Myocyte (in vitro differentiated cells): Measurements from ENCODE around the gene NTM. TPM values are rescaled to one million over a fixed set of nuclear protein-coding genes. Genes with fewer than 3 reads are reported as not detected.

ENCODE experiments used
- DNase-seq: peaks from one replicate; pipeline ENCODE4 v3.0.0-alpha.2; 2012; ENCODE audit warnings: low read depth
- total RNA-seq: library from RNA; depleted of rRNA; stranded (reverse); fragments of >200 nt; gene quantifications from 2 replicates; pipeline ENCODE4 v1.2.3, GENCODE V29; 2014

Gene NTM
- total RNA-seq, 1 donor from 2014 or later, result 41.5 TPM

DNA sequence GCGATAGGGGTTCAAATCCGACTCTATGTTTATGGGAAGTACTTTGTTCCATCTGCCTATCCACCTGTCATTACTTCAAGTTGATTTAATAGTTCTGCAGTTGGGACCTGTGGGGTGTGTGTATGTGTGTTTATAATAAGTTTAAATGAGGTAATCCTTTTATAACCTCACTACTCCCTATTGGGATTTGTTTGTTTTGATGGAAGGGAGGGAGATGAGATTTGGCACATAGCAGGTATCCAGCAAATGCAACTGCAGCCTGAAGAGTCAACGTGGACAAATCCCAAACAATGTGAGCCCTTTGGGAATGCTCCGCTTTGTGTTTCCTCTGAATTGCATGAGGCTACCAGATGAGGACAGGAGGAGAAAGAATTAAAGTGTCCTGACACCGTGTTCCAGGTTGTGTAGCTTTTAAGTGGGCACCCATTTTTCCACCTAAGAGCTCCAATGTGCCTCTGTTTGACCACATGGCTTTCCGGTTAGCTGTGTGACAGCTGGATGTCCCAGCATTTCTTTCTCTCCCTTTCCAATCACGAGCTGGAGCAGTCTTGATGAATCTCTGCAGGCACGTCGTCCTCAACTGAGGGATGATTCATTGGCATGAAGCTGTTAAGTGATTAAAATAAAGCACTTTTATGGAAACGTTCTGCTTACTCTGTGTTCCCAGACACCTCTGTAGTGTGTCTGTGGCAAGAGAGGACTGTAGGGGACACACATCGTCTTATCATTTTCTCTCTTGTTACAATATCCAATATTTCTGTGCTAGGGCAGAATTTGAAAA is 610.7 kb downstream of the NTM start:
- DNase-seq, result peak; percentile 74

DNA sequence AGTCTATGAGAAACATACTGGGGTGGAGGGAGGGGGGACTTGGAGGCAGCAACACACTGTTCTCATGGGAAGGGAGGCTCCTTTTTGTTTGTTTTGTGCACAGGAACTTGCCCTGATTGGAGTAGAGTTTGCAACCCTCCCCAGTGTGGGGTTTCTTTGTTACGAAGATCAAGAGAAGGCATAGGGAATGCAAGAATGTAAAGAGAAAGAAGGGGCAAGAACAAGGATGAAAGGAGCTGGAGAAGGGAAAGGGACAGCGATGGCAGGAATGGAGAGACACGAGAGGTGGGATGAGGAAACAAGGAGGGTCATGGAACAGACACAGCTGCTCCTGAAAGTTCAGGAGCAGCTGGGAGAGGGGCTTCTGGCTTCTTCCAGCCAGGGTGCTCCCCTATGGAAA is 611.7 kb downstream of the NTM start:
- no peak for DNase-seq

DNA sequence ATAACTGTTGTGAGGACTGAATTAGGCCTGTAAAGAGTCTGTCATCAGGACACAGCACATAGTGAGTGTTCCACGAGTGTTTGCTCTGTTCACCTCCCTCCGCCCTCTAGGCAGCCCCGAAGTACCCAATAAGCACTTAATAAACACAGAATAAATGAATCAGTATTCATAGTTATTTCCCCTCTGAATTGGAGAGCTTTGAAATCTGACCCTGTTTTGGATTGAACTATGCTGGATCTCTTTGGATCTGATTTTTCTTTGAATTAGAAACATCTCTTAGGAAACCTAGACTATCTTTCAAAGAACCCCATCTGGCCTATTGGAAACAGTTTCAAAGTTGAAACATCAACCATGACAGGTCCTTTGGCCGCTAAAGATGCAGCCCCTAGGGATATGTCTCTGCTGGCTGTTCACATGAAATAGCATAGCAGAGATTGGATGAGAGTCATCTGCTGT is 615.5 kb downstream of the NTM start:
- DNase-seq, result no peak

DNA sequence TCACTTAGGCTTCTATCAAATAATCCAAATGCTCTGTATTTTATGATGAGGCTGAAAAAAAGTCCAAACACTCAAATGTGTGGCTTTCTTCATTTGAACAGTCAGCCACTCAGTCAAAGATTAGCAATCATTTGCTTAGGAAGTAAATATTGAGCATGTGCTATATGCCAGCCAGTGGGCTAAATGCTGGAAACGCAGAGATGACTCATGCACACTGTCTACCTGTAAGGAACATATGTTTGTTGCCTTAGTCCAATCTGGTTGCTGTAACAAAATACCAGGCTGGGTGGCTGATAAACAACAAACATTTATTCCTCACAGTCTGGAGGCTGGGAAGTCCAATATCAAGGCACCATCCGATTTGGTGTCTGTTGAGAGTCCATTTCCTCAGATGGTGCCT is 617.3 kb downstream of the NTM start:
- no peak for DNase-seq

DNA sequence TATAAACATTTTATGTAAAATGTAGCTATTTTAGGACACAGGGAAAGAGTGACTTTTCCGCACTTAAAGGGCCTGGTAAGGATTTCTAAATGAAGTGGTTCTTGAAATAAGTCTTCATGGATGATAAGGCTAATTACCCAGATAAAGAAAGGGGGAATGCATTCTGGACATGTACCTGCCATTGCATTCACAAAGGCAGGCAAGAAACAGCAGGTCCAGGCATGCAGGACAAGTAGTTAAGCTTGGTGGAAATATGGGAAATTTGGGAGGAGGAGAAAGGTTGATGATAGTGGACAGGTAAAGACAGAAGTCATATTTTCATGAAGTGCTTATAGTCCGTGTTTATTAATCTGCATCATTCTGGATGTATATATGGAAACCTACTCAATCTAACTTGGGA is 621.2 kb downstream of the NTM start:
- DNase-seq, result no peak

DNA sequence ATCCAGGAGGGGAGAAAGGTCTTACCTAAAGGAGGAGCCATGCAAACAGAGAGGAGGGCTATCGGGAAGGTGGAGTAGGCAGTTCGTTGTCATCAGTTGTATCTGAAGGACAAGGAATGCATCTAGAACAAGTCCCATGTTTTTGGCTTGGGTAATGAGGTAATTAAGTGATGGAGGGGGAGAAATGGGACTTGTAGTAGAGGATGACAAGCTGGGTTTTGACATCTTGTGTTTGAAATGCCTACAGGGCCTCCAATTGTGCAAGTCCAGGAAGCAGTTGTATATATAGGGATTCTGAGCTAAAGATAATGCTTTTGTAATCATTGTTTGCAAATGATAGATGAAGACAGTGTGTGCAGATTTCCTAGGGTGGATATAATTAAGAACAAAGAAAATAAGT is 622.8 kb downstream of the NTM start:
- no peak for DNase-seq

DNA sequence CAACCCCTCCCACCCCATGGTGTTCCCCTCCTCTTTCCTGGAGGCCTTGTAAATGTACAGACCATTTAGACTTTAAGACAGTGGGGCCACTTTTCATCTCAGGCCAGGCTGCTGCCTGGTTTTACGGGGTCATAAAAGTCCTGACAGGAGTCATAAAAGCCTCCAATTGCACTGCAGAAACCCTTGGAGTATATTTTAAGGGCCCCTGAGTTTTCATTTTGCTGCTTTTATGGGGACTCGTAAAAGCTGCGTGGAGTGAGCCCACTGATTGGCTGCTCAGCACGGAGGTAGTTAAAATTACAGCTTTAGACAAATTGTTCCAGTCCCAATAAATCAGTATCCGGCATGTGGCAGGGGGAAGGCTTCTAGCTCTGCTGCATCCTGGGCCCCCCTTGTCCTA is 627.6 kb downstream of the NTM start:
- DNase-seq, result no peak

DNA sequence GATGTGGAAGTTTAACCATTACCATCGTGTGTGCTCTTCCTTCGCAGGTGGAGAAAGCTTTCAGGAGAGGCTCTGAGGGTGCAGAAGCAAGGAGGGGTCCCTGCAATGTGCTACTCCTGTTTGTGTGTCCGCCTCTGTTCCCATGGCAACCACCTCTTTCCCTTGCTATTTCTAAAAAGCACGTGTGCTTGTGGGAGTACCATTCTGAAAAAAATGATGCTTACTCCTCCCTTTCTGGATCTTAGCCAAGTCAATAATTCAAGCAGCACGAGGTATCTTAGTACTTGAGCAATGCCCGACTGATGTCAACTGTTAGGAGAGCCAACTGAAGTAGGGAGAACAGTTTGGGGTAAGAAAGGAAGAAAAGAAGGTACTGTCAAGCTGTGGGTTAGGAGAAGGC is 628.7 kb downstream of the NTM start:
- DNase-seq, result no peak

DNA sequence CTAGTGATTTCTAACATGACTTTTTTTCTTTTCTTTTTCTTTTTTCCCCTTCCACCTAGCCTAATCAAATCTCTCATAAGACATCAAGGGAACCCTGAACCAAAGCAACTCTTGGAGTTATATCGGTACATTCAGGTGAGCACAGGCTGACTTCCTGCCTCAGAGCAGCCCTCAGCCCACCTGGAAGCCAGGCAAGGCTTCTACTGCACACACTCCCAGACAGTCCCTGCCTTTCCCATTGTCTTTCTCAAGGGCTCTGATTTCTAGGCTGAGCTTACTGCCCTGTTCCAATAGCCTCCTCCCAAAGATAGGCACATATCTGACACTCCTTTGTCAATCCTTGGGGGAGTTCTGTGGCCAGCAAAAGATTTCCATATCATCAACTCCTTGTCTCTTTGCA is 629.5 kb downstream of the NTM start:
- DNase-seq, result no peak

DNA sequence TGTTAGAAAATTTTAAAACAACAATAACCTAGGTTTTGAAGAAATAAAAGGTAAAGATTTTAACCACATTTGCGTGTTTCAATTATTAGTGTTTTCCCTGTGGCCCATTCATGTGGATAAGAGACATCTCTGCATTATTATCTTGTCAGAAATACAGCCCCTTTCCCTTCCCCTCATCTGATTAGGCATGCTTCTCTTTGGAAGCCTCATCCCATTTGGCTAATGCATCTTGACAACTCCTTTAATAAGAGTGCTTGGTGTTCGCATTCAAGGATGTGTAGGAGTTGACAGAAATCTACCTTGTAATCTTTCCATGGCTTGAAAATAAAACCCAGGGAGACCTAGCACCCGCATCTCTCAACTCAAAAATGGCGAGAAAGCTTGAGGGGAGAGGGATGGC is 635.5 kb downstream of the NTM start:
- DNase-seq, result no peak

DNA sequence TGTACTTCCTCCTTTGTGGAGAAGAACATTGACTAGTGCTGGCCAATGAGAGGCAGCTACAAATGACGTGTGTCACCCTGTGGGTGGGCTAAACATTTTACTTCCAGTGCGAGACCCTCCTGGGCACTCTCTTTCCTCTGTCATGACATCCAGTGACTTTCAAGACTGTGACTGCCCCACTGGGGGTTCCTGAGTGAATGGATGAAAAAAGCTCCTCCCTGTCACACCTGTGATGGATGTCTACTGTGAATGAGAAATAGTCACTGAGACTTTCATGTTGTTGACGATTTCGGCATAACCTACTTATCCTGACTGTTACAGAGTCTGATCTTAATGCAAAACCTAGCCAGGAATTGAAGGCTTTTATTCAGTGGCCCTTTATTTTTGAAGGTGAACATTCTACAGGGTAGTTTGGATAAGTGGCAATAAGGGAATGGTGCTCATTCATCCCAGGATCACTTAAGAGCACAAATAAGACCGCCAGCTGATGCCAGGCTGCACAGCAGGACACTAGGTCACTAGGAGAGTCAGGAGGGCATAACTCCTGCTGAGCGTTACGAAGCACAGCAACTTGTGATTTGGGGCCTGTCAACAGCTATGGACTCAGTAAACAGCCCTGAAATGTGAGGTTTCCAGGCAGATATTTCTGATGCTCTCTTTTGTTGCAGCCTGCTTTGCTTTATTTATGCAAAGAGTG is 636.6 kb downstream of the NTM start:
- DNase-seq, result no peak

DNA sequence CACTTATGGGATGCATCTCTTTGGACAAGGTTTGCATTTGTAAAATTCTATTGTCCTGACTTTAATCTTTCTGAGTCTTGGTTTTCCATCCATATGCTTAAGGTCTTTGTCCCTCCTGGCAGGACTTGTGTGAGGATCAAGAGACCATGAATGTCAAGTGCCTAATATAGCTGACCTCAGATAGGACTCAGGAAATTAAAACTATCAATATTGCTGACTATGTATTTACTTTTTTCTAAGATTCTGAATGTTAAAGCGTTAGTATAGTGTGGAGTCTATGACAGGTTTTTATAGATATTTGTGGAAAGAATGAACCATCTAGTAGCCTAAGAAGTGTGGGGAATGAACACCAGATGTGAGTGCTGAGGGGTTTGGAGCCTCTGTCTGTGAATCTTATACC is 637.8 kb downstream of the NTM start:
- no peak for DNase-seq

DNA sequence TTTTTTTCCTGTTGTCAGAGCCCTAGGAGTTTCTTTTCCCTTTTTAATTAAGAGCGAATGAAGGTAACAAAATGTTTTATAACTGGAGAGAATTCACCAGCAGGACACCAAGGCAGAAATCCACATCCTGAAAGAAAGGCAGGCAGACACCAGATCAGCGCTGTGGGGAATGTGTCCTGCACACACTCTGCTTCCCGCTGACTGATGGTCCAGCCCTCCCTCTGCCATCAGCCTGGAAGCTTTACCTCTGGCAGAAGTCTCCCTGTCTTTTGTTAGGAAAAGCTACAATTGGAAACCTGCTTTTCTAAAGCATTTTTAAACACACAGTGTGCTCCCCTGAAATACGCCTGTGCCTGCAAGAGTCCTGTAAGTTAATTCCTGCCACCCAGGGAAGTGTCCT is 638.5 kb downstream of the NTM start:
- DNase-seq, result no peak

DNA sequence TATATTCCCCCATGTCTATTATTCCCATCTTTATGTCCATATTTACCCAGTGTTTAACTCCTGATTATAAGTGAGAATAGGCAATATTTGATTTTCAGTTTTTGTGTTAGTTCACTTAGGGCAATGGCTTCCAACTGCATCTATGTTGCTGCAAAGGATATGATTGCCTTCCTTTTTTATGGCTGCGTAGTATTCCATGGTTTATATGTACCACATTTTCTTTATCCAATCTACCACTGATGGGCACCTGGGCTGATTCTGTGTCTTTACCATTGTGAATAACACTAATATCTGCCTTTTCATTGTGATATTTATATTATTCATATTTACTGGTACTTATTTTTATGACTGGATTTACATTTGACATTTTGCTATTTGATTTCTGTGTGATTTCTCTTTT is 649.6 kb downstream of the NTM start:
- no peak for DNase-seq

DNA sequence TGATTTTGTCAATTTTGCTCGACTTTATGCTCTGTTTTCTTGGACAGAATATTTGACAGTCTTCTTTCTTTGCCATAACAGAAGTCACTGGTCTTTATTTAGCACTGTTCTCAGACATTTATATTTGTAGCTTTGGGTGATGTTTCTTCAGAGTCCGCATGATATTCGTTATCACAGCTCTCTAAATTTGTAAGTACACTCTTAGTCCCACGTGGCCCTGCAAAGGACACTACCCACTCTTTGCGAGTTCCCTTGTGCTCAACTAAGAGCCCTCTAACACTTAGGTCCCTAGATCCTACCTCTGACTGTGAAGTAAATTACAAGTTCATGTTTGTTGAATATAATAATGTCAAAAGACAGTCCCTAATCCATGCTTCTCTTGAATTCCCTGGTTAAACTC is 651.9 kb downstream of the NTM start:
- DNase-seq, result no peak

DNA sequence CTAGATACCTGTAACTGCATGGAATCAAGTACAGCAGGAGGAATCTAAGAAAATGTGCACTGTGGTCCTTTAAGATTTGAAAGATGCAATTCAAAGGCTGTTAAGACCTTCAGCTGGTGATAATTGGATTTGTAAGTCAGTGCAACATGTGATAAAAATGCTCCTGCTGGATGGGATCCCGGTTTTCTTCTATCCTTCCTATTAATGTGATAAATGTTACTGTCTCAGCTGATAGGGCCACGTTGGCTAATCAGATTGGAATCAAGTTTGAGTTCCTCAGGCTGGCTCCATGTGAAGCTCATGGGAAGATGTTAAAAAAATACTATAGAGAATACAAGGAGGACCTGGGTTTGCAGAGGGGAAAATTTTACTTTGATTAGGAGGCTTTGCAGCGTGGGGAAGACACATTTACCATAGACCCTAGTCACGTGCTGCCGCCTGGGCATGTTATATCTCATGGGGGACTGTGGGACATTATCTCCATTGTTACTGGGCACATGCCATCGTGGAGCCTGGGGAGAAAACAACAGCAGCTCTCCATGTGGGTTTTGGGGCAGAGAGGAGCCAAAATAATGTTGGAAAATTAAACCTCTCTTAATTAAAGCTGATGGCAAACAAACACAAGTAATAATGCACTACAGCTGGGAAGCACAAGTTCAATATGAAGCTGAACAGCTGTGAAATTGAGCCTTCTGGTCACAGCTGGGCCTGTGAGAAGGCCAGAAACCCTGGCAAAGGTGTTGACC is 652.5 kb downstream of the NTM start:
- no peak for DNase-seq

DNA sequence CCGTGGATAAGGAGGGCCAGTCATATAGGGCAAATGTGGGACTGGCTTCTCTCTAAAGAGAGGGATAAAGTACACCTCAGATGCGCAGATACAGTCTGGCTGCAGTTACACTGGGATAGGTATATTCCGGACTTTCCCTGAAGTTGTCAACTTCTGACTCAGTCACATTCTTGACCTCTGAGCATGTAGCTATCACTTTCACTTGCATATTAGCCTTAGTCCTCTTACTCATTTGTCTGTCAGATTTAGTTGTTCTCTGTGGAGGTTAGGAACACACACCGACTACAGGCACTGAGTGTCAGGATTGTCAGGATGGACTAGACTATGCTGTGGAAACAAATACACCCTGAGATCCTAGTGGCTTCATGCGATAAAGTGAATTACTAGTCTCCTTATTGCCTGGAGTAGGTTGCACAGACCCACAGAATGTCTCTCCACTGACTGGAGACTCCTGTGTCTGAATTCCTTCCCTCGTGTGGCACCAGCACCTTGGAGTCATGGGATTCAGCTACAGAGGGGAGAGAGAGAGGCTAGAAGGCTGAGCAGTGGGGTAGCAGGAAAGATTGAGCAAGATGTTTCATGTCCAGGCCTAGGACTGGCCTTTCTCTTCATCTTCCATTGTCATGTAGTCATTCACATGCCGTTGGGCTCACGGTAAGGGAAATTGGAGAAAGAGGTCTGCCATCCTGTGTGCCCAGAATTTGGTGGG is 654.3 kb downstream of the NTM start:
- DNase-seq, result peak; percentile 66

DNA sequence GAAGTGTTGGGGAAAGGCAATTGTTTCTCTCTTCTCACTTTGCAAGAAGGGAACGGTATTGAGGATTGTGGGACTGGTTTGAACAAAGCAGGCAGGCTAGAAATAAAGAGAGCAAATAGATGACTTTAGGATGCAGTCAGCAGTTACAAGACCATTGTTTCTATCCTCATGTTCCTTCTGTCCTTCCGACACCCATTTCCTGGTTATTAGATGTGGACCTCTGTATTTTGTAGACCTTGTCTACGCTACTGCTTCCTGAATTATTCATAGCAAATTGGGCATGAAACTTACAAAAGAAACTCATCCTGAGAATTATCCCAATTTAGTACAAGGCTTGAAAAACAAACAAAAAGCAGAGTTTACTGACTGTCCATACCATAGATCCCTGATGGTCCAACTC is 656.3 kb downstream of the NTM start:
- no peak for DNase-seq

DNA sequence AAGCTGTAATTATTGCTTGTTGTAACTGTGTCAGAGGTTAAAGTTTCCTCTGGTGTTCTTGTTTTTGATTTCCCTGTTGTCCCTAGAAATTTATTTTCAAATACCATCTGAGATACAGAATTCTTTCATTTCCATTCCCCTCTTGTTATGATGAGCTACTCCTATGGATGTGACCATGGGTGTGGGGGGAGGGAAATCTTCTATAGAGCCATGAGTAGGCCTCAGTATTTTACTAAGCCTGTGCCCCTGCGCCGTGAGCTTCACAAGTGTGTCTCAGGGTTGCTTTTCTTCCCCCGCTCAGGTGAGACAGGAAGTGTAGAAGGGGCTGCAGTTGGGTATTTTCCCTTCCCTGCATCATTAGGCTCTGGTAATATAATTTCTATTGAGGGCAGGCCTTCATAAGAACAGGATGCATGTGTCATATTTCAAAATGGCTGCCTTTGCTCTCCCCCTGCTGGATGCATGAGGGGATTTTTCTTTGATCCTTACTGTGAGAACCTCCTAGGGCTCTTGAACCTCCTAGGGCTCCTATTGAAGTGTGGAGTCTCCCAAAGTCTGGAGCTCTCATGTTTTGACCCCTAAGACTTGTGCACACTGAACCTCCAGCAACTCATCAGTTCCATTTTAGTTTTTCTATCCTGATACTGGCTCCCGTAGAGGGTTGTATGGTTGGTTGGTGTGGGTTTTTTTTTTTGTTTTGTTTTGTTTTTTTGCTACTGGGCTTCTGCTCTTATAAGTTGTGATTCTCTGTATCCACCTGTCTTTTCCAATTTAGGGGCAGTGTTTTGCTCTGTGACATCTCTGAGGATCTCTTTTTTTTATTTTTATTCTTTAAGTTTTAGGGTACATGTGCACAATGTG is 658.2 kb downstream of the NTM start:
- DNase-seq, result no peak

DNA sequence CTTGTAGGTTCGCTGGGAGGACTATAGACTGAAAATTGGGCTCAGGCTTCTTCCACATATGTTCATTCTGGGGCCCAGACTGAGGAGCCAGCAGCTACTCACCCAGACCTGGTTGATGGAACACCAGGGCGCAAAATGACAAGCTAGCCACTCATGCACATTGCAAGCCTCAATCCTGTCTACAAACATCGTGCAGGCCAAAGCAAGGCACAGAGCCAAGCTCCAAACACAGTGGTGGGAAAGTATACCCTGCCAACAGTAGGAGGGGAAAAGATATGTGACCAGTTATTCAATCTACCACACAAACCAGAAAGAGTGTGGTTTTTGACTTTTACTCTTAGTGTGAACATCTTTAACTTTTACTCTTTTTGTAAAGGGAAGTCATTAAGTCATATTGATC is 660.5 kb downstream of the NTM start:
- DNase-seq, result no peak

DNA sequence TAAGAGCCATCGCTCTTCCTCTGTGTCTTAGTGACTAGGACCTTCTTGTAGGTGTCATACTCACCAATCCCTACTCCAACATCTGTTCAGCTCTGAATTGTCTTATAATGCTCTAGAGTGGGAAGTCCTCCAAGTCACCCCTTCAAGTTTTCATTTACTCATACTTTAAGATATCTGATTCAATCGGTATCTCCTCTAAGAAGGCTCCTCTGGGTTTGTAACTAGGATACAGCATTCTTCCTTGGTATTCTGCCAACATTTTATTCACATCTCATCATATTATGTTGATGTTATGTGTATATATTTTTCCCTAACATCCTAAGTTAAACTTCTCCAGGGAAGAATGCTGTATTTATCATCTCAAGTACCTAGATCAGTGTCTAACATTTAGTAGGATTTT is 662.1 kb downstream of the NTM start:
- no peak for DNase-seq
